DMS79 treated with DMSO at 0.1 percent for 48 hours (cell line): ENCODE measurements around the gene KRTAP9-9.
"Not testable (repeated sequence)": the region's sequence is repeated elsewhere in the genome, so short reads cannot be mapped to it uniquely, and the experiment has no call there.

Experiments
- DNase-seq: peaks from one replicate; lab custom pipeline; 2025; lab: John Stamatoyannopoulos, UW

Gene KRTAP9-9

DNA sequence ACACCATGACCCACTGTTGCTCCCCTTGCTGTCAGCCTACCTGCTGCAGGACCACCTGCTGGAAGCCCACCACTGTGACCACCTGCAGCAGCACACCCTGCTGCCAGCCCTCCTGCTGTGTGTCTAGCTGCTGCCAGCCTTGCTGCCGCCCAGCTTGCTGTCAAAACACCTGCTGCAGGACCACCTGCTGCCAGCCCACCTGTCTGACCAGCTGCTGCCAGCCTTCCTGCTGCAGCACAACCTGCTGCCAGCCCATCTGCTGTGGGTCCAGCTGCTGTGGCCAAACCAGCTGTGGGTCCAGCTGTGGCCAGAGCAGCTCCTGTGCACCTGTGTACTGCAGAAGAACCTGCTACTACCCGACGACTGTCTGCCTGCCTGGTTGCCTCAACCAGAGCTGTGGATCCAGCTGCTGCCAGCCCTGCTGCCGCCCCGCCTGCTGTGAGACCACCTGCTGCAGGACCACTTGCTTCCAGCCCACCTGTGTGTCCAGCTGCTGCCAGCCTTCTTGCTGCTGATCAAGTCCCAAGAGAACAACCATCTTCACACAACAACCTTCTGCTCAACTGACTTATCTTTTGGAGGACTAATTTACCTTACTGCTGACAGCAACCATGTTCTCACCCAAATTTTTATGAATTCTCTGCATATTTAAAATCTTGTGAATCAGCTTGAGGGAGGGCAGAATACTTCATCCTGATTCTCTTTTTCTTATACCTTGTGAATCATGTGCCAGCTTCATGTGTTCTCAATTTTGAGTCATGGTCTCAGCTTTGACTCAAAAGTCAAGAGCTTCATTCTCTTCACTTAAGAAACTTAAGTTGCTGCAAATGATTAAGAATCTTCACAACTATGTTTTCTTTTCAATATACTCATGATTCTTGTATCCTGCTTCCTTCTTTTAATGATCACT lies at the start of gene KRTAP9-9:
KRTAP9-9 (plus strand) TSS at position 4 of the 910 bp plus-strand sequence.
- DNase-seq: not testable (repeated sequence)

DNA sequence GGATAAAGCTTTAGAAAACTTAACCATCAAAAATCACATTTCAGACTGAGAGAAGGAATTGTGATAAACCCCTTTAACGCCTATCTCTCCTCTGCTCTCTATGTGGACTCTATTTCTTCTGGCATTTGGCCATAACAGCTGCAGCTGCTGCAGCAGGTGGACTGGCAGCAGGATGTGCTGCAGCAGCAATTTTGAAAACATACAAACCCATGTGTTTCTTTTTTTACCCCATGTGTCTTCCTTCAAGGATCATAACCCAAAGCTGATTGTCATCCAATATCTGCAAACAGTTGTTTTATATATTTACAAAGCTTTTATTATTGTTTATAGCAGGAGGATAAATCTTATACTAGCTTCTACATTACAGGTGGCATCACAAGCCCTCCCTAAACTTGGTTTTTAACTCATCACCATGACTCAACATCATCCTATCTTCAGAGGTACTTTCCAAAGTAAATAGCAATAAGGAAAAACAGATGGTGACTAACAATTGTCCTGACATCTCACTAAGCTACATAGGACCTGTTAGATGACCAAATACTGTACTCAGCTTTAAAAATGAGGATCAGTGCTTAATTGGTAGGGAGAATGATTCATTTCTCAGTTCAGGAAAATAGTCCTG lies 43.2 kb upstream of the KRTAP9-9 start:
- peak; percentile 76 for DNase-seq

DNA sequence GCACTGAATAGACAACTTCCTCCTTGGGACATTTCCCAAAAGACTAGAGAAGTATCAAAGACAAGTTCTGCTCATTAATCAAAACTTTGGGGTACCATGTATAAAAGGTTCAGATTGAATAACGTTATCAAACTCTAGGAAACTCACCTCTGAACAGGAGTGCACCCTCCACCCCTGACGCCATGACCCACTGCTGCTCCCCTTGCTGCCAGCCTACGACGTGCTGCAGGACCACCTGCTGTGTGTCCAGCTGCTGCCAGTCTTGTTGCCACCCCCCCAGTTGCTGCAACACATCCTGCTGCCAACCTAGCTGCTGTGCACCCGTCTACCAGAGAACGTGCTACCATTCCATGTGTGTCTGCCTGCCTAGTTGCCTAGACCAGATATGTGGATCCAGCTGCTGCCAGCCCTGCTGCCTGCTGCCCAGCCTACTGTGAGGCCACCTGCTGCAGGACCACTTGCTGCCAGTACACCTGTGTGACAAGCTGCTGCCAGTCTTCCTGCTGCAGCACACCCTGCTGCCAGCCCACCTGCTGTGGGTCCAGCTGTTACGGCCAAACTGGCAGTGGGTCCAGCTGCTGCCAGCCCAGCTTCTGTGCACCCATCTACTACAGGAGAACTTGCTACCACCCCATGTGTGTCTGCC lies 42.5 kb upstream of the KRTAP9-9 start:
- DNase-seq: peak; percentile 31

DNA sequence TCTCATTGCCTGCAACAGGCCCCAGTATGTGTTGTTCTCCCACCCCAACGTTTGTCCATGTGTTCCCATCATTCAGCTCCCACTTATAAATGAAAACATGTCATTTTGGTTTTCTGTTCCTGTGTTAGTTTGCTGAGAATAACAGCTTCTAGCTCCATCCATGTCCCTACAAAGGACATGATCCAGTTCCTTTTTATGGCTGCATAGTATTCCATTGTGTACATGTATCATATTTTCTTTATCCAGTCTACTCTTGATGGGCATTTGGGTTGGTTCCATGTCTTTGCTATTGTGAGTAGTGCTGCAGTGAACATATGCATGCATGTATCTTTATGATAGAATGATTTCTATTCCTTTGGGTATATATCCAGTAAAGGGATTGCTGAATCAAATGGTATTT lies 39.5 kb upstream of the KRTAP9-9 start:
- no peak for DNase-seq

DNA sequence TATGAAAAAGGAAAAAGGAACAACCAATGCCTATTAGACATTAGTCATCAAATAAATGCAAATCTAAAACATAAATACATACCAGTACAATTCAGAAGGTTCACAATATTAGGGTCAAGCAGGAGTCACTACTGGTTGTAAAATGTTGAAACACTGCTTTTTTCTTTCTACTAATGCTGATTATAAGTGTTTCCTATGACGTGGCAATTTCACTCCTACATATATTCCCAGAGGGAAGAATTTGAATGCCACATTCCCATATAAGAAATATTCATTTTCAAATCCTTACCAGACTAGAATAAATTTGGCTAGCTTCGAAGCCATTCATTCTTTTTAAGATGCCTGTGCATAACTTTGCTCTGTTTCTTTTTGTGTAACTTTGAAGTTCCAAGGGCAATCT lies 31.4 kb upstream of the KRTAP9-9 start:
- no peak for DNase-seq

DNA sequence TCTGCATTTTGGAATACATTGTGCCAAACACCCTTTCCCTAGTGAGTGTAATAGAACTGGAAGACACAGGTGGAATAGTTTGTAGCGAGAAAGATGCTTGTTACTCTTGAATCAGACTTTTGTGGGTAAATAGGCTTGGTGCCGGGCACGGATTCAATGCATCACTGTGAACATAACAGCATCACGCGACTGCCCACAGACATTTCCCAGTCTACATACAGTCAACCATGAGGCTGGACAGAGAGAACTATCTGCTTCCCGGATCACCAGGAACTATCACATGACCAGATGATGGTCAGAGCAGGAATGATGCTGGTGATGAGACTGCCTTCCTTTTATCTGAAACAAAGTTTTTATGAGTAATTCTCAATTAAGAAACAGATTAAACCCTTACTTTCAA lies 29.1 kb upstream of the KRTAP9-9 start:
- DNase-seq: no peak

DNA sequence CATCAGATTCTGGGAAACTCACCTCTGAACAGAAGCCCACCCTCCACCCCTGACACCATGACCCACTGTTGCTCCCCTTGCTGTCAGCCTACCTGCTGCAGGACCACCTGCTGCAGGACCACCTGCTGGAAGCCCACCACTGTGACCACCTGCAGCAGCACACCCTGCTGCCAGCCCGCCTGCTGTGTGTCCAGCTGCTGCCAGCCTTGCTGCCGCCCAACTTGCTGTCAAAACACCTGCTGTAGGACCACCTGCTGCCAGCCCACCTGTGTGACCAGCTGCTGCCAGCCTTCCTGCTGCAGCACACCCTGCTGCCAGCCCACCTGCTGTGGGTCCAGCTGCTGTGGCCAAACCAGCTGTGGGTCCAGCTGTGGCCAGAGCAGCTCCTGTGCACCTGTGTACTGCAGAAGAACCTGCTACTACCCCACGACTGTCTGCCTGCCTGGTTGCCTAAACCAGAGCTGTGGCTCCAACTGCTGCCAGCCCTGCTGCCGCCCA lies 28.5 kb upstream of the KRTAP9-9 start, which contains the start of gene KRTAP9-2:
KRTAP9-2 (plus strand) TSS at position 51 of the 498 bp plus-strand sequence; CDS start at position 58, 7 bp downstream.
- DNase-seq: not testable (repeated sequence)

DNA sequence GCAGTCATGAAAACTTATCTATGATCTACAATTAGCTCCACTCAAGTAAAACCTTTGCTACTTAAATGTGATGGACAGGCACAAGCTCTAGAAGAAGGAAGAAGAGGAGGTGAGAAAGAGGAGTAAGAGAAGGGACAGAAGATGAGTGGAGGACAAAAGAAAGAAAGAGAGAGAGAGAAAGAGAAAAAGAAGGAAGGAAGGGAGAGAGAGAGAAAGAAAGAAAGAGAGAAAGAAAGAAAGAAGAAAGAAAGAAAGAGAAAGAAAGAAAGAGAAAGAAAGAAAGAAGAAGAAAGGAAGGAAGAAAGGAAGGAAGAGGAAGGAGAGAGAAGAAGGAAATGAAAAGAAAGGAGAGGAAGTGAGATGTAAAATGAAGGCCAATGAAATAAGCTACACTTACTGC lies 25.1 kb upstream of the KRTAP9-9 start:
- DNase-seq: no peak

DNA sequence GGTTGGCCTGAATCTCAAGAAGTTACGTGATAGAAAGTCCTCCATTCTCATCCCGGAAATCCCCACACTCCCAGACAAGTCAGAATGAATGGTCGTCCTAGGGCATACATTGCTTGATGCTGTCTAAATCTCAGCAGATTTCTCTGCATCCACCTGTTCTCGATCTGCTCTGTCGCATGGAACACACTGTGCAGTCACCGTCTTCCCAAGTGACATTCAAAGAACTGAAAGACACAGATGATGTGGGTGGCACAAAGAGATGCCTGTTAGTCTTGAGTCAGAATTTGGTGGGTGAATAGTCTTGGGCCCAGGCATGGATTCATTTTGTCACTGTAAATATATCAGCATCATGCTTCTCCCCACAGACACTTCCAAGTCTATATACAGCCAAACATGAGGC lies 23.5 kb upstream of the KRTAP9-9 start:
- no peak for DNase-seq

DNA sequence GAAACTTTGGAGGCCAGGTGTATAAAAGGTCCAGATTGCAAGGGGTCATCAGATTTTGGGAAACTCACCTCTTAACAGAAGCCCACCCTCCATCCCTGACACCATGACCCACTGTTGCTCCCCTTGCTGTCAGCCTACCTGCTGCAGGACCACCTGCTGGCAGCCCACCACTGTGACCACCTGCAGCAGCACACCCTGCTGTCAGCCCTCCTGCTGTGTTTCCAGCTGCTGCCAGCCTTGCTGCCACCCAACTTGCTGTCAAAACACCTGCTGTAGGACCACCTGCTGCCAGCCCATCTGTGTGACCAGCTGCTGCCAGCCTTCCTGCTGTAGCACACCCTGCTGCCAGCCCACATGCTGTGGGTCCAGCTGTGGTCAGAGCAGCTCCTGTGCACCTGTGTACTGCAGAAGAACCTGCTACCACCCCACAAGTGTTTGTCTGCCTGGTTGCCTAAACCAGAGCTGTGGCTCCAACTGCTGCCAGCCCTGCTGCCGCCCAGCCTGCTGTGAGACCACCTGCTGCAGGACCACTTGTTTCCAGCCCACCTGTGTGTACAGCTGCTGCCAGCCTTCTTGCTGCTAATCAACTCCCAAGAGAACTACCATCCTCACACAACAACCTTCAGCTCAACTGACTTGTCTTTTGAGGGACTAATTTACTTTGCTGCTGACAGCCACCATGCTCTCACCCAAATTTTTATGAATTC lies 22.6 kb upstream of the KRTAP9-9 start, which contains the start of gene KRTAP9-3:
KRTAP9-3 (plus strand) TSS at position 51 of the 707 bp plus-strand sequence; CDS start at position 104, 53 bp downstream.
- DNase-seq: not testable (repeated sequence)

DNA sequence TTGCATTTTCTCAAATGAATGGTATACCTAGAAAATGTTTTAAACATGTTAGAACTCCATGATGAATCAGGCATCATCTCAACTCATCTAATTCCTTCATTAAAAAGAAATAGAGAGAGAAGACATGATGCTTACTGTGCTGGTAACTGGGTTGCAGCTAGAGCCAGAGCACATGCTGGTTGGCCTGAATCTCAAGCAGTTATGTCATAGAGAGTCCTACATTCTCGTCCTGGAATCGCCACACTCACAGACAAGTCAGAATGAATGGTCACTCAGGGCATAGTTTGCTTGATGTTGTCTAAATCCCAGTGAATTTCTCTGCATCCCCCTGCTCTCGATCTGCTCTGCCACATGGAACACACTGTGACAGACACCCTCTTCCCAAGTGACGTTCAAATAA lies 18.1 kb upstream of the KRTAP9-9 start:
- DNase-seq: not testable (repeated sequence)

DNA sequence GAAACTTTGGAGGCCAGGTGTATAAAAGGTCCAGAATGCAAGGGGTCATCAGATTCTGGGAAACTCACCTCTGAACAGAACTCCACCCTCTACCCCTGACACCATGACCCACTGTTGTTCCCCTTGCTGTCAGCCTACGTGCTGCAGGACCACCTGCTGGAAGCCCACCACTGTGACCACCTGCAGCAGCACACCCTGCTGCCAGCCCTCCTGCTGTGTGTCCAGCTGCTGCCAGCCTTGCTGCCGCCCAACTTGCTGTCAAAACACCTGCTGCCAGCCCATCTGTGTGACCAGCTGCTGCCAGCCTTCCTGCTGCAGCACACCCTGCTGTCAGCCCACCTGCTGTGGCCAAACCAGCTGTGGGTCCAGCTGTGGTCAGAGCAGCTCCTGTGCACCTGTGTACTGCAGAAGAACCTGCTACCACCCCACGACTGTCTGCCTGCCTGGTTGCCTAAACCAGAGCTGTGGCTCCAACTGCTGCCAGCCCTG lies 17.2 kb upstream of the KRTAP9-9 start, which contains the start of gene KRTAP9-8:
KRTAP9-8 (plus strand) TSS at position 51 of the 489 bp plus-strand sequence; CDS start at position 104, 53 bp downstream.
- DNase-seq: not testable (repeated sequence)

DNA sequence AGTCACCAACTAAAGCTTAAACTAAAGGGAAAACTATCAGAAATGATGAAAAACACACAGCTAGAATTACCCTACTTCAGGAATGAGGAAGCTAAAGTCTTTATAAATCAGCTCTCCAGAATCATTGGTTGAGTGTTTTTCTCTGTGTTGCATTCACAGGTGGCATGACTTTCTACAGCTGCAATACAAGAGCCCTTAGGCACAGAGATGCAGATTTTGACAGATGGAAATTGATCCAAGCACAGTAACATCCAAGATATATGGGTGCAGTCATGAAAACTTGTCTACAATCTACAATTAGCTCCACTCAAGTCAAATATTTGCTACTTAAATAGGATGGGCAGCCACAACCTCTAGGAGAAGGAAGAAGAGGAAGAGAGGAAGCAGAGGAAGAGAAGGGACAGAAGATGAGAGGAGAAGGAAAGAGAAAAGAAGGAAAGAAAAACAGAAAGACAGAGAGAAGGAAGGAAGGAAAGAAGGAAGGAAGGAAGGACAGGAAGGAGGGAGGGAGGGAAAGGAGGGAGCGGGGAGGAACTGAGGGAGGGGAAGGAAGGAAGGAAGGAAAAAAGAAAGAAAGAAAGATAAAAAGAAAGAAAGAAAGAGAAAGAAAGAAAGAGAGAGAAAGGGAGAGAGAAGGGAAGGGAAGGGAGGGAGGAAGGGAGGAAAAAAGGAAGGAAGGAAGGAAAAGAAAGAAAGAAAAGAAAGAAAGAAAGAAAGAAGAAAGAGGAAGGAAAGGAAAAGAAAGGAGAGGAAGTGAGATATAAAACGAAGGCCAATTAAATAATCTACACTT lies 8.0 kb upstream of the KRTAP9-9 start:
- not testable (repeated sequence) for DNase-seq

DNA sequence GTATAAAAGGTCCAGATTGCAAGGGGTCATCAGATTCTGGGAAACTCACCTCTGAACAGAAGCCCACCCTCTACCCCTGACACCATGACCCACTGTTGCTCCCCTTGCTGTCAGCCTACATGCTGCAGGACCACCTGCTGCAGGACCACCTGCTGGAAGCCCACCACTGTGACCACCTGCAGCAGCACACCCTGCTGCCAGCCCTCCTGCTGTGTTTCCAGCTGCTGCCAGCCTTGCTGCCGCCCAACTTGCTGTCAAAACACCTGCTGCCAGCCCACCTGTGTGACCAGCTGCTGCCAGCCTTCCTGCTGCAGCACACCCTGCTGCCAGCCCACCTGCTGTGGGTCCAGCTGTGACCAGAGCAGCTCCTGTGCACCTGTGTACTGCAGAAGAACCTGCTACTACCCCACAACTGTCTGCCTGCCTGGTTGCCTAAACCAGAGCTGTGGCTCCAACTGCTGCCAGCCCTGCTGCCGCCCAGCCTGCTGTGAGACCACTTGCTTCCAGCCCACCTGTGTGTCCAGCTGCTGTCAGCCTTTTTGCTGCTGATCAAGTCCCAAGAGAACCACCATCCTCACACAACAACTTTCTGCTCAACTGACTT lies 5.4 kb upstream of the KRTAP9-9 start, which contains the start of gene KRTAP9-4:
KRTAP9-4 (plus strand) TSS at position 51 of the 604 bp plus-strand sequence; CDS start at position 85, 34 bp downstream.
- not testable (repeated sequence) for DNase-seq

DNA sequence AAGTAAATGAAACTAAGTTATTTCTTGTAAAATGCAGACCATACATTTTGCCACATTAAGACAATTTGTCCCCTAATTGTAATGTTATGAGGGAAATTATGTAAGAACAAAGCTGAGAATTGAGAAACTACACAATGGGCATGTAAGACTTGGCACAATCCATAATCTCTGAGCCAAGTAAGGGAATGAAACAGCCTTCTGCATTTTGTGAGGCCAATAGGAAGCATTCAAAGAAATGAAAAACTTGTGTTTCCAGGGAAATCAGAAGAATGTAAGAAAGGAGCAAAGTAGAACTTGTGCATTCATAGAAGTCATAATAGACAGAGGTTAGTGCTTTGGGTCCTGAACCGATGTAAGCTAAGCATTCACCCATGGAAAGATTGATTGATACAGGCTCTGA lies 3.9 kb upstream of the KRTAP9-9 start:
- no peak for DNase-seq

DNA sequence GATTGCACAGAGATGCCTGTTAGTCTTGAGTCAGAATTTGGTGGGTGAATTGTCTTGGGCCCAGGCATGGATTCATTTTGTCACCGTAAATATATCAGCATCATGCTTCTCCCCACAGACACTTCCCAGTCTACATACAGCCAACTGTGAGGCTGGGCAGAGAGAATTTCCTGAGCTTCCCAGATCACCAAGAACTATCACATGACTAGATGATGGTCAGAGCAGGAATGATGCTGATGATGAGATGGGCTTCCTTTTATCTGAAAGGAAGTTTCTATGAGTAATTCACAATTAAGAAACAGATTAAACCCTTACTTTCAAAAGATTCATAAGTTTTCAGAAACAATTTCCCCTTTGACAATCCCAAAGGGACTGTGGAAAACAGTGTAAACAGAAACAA lies 323 bp upstream of the KRTAP9-9 start:
- DNase-seq: no peak

DNA sequence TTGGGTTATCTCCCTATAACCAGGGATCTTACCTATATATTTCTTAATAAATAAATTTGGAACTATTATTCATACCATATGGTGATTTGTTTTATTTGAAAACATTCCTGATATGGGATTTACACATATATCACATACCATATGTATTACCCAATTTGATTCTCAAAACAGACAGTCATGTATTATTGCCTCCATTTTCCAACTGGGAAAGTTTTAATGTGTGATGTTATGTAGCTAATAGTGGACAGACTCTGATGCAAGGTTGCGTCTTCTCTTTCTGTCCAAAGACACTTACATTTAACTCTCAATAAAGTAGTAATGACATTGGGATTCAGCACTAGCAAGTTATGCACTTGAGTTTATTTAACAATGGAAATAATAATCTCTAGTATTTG lies 1.1 kb downstream of the KRTAP9-9 start:
- DNase-seq: no peak

DNA sequence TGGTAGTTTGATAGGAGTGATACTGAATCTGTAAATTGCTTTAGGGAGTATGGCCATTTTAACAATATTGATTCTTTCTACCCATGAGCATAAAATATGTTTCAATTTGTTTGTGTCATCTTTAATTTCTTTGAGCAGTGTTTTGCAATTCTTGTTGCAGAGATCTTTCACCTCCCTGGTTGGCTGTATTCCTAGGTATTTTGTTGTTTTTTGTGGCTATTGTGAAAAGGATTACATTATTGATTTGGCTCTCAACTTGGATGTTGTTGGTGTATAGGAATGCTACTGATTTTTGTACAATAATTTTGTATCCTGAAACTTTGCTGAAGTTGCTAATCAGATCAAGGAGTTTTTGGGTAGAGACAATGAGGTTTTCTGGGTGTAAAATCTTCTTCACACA lies 3.2 kb downstream of the KRTAP9-9 start:
- DNase-seq: no peak

DNA sequence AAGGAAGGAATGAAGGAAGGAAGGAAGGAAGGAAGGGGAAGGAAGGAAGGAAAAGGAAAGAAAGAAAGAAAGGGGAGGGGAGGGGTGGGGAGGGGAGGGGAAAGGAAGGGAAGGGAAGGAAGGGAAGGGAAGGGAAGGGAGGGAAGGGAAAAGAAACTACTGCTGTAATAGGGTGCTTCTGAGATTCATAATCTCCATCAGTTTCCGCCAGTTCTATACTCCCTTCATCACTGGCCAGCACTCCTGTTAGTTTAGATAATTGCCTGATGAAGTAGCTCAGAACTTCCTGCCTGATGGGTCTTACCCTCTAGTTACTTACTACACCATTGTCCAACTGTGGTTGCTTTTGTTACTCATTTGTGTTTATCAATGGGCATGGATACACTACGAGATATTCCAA lies 8.0 kb downstream of the KRTAP9-9 start:
- no peak for DNase-seq

DNA sequence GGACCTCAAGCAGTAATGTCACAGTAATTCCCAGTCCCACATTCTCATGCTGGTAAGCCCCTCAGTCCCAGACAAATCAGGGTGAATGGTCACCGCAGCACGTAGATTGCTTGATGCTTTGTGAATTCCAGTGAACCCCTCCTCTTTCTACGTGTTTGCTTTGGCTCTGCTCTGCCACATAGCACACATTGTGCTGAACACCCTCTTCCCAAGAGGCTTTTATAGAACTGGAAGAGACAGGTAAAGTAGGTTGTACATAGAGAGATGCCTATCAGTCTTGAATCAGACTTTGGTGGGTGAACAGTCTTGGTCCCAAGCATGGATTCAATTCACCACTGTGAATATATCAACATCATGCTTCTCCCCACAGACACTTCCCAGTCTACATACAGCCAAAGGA lies 9.4 kb downstream of the KRTAP9-9 start:
- no peak for DNase-seq
